SK-N-SH (cell line): ENCODE data around the gene KRTAP2-1. TPM values are rescaled to one million over a fixed set of nuclear protein-coding genes. Genes with fewer than 3 reads are reported as not detected.

Experiments
- CTCF ChIA-PET: fragments of 300-600, 350-600 bp; formaldehyde crosslinking; extraction: SDS; loops from one replicate; lab custom pipeline; 2021; lab: Yijun Ruan, JAX
- POLR2A ChIA-PET: fragments of 350-600 bp; sonication (Branson Sonifier 250); formaldehyde crosslinking; extraction: SDS; loops from one replicate; lab custom pipeline; 2020; ENCODE audit warnings: antibody characterized with exemption, inconsistent platforms; lab: Yijun Ruan, JAX
- DNase-seq: peaks from one replicate; pipeline ENCODE4 v3.0.0; 2012
- H2AFZ ChIP-seq: fragments of 200-600 bp; sonication (generic); 2 replicates; pipeline ENCODE4 v1.8.1; 2016; ENCODE audit warnings: antibody characterized with exemption, mild to moderate bottlenecking, low read depth
- H3F3A ChIP-seq: fragments of 200-600 bp; sonication (generic); replicated peaks from 2 replicates; pipeline ENCODE3; 2016; ENCODE audit warnings: antibody characterized with exemption, mild to moderate bottlenecking; ENCODE audit not compliant: insufficient read depth
- H3K27ac ChIP-seq, 2 experiments: fragments of 200-500 bp in 1 of 2; fragments of 200-600 bp in 1 of 2; sonication (Bioruptor generic) in 1 of 2; sonication (generic), shearing (Covaris generic) in 1 of 2; 2 replicates each; pipeline versions ENCODE4 v1.5.1 to v1.6.1; 2014 to 2016; ENCODE audit warnings: low read depth in 2 of 2, inconsistent platforms in 1 of 2, low read length in 1 of 2, mild to moderate bottlenecking in 1 of 2, mixed read lengths in 1 of 2
- H3K27me3 ChIP-seq: fragments of 200-600 bp; sonication (generic), shearing (Covaris generic); 2 replicates; pipeline ENCODE4 v1.6.1; 2016; ENCODE audit warnings: mixed run types; ENCODE audit not compliant: insufficient read depth
- H3K36me3 ChIP-seq, 2 experiments: fragments of 200-500 bp in 1 of 2; fragments of 200-600 bp in 1 of 2; sonication (Bioruptor generic) in 1 of 2; sonication (generic) in 1 of 2; replicated peaks in 1 of 2; 2 replicates each; pipeline versions ENCODE3 to v1.5.1; 2014 to 2016; ENCODE audit warnings: low read length in 1 of 2, mild to moderate bottlenecking in 1 of 2; ENCODE audit not compliant: insufficient read depth in 2 of 2, control insufficient read depth in 1 of 2
- H3K4me1 ChIP-seq, 2 experiments: fragments of 200-500 bp in 1 of 2; fragments of 200-600 bp in 1 of 2; sonication (Bioruptor generic) in 1 of 2; sonication (generic), shearing (Covaris generic) in 1 of 2; 2 replicates each; pipeline versions ENCODE4 v1.5.1 to v1.6.1; 2014 to 2016; ENCODE audit warnings: low read depth in 1 of 2, low read length in 1 of 2, mixed run types in 1 of 2; ENCODE audit not compliant: insufficient read depth in 2 of 2, control insufficient read depth in 1 of 2
- H3K4me2 ChIP-seq: fragments of 200-600 bp; sonication (generic), shearing (Covaris generic); 2 replicates; pipeline ENCODE4 v1.6.1; 2017; ENCODE audit warnings: mixed run types
- H3K4me3 ChIP-seq, 2 experiments: fragments of 200-500 bp in 1 of 2; fragments of 200-600 bp in 1 of 2; sonication (Bioruptor generic) in 1 of 2; sonication (generic), shearing (Covaris generic) in 1 of 2; 2 replicates each; pipeline versions ENCODE4 v1.5.1 to v1.8.1; 2014 to 2016; ENCODE audit warnings: low read depth in 2 of 2, inconsistent platforms in 1 of 2, low read length in 1 of 2, mild to moderate bottlenecking in 1 of 2, mixed read lengths in 1 of 2, moderate library complexity in 1 of 2
- H3K79me2 ChIP-seq: fragments of 200-600 bp; sonication (generic); 2 replicates; pipeline ENCODE4 v1.8.1; 2017; ENCODE audit warnings: mild to moderate bottlenecking; ENCODE audit not compliant: insufficient read depth
- H3K9ac ChIP-seq: fragments of 200-600 bp; sonication (generic); 2 replicates; pipeline ENCODE4 v1.6.1; 2017; ENCODE audit warnings: mixed run types
- H3K9me2 ChIP-seq: fragments of 200-600 bp; sonication (generic); 2 replicates; pipeline ENCODE4 v1.6.1; 2017; ENCODE audit warnings: mixed run types
- H3K9me3 ChIP-seq: fragments of 200-600 bp; sonication (generic); 2 replicates; pipeline ENCODE4 v1.6.1; 2017; ENCODE audit warnings: mixed run types, mild to moderate bottlenecking, moderate library complexity
- H4K20me1 ChIP-seq: fragments of 200-600 bp; sonication (generic); 2 replicates; pipeline ENCODE4 v1.6.1; 2017; ENCODE audit warnings: mild to moderate bottlenecking, mixed run types; ENCODE audit not compliant: insufficient read depth
- ELF1 ChIP-seq: IDR thresholded peaks from 2 replicates; pipeline ENCODE4 v1.4.0; 2012
- FOXM1 ChIP-seq: IDR thresholded peaks from 2 replicates; pipeline ENCODE4 v1.4.0; 2012; ENCODE audit warnings: low read depth, mild to moderate bottlenecking
- GABPA ChIP-seq: IDR thresholded peaks from 2 replicates; pipeline ENCODE4 v1.4.0; 2012; ENCODE audit warnings: low read depth, mild to moderate bottlenecking
- MEF2A ChIP-seq: IDR thresholded peaks from 2 replicates; pipeline ENCODE4 v1.4.0; 2012; ENCODE audit warnings: low read depth, borderline replicate concordance
- MXI1 ChIP-seq: IDR thresholded peaks from 2 replicates; pipeline ENCODE4 v1.6.1; 2012; ENCODE audit warnings: mild to moderate bottlenecking, low read depth, low read length, improper control_type of control experiment
- NRF1 ChIP-seq: IDR thresholded peaks from 2 replicates; pipeline ENCODE4 v1.6.1; 2012; ENCODE audit warnings: low read depth, mild to moderate bottlenecking, low read length
- POLR2AphosphoS5 ChIP-seq: IDR thresholded peaks from 2 replicates; pipeline ENCODE4 v1.6.1; 2012; ENCODE audit warnings: low read depth, low read length
- RCOR1 ChIP-seq: fragments of 150-350 bp; IDR thresholded peaks from 2 replicates; pipeline ENCODE4 v1.6.1; 2017; ENCODE audit warnings: antibody characterized with exemption, low read length
- RXRA ChIP-seq: IDR thresholded peaks from 2 replicates; pipeline ENCODE4 v1.4.0; 2012; ENCODE audit warnings: low read depth, mild to moderate bottlenecking, borderline replicate concordance
- SIN3A ChIP-seq: IDR thresholded peaks from 2 replicates; pipeline ENCODE4 v1.6.1; 2012; ENCODE audit warnings: low read depth, mild to moderate bottlenecking, low read length, moderate library complexity, borderline replicate concordance
- TAF1 ChIP-seq: IDR thresholded peaks from 2 replicates; pipeline ENCODE4 v1.6.1; 2012; ENCODE audit warnings: low read depth, mild to moderate bottlenecking, low read length, moderate library complexity, borderline replicate concordance
- TCF12 ChIP-seq: IDR thresholded peaks from 2 replicates; pipeline ENCODE4 v1.4.0; 2012
- TEAD4 ChIP-seq: IDR thresholded peaks from 2 replicates; pipeline ENCODE4 v1.4.0; 2012; ENCODE audit warnings: mild to moderate bottlenecking, borderline replicate concordance; ENCODE audit not compliant: insufficient read depth
- YY1 ChIP-seq: IDR thresholded peaks from 2 replicates; pipeline ENCODE4 v1.4.0; 2012; ENCODE audit warnings: low read depth, mild to moderate bottlenecking
- WGBS: methylation state at CpG from one replicate; pipeline ENCODE4 v1.1.6; 2017; ENCODE audit warnings: low lambda C conversion rate; 5-methylcytosine and 5-hydroxymethylcytosine counted together
- polyA plus RNA-seq, 3 experiments: library from polyadenylated mRNA; depleted of rRNA; stranded (reverse); fragments of >200 nt; gene quantifications; 2 replicates each; pipeline ENCODE4 v1.2.3, GENCODE V29; 2012
- TF ChIP-seq, protein P1 (sequence below): IDR thresholded peaks from 2 replicates; pipeline ENCODE4; 2012
- TF ChIP-seq, protein P2 (sequence below): IDR thresholded peaks from 2 replicates; pipeline ENCODE4 v1.4.0; 2012; ENCODE audit warnings: low read depth, borderline replicate concordance
- TF ChIP-seq, protein P3 (sequence below): IDR thresholded peaks from 2 replicates; pipeline ENCODE4 v1.4.0; 2012; ENCODE audit warnings: low read depth, borderline replicate concordance
- TF ChIP-seq, protein P4 (sequence below): fragments of 150-350 bp; IDR thresholded peaks from 2 replicates; pipeline ENCODE4 v1.6.1; 2017; ENCODE audit warnings: antibody characterized with exemption, low read length, low read depth, borderline replicate concordance
- TF ChIP-seq, protein P5 (sequence below): IDR thresholded peaks from 2 replicates; pipeline ENCODE4 v1.6.1; 2012; ENCODE audit warnings: mild to moderate bottlenecking, low read depth, low read length, moderate library complexity

The KRTAP2-1 gene
- polyA plus RNA-seq, 1 of the 3 experiments (the other 2 are of a cell fraction), result not detected

DNA sequence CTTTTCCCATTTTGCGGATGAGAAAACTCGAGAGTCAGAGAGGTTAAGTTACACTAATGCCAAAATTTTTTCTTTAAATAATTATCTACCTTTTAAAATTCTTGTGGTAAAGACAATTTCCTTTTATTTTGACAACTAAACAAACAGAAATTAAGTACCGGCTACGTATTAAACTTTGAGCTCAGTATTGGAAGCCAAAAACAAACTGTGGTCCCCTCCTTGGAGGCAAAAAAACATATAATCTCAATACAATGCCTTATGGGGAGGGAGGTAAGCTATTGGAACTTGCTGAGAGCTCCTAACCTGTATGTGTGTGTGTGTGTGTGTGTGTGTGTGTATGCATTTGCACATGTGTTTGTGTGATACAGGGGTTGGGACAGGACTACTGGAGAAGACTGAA lies 16.3 kb upstream of the KRTAP2-1 start:
- no peak overlapping the region for H3K9ac ChIP-seq
- H3K9me3 ChIP-seq, result no peaks in the 10 kb centered on the region
- H3K36me3 ChIP-seq, result no peaks in the 10 kb centered on the region
- H3K27me3 ChIP-seq, result no peaks in the 10 kb centered on the region
- H3K4me1 ChIP-seq, result peaks cover 0 to 22% of the 10 kb centered on the region in 2 experiments; a peak in 2 of 4 replicates
- H3K4me2 ChIP-seq, result no peak overlapping the region
- peaks cover 28% of the 10 kb centered on the region for H3F3A ChIP-seq
- ChIA-PET POLR2A (no interaction called here), CTCF (interaction anchor here (1.5 kb wide), 1 partner anchor 392 kb away, joined by 3 read pairs; no protein-coding TSS in a partner anchor)
- H3K79me2 ChIP-seq, result no peaks in the 10 kb centered on the region
- no peaks in the 10 kb centered on the region for H4K20me1 ChIP-seq
- H2AFZ ChIP-seq, result no peak overlapping the region
- 68% methylated on average over 4 of the region's 4 CpGs for WGBS
- no peak for DNase-seq
- no peaks in the 10 kb centered on the region for H3K9me2 ChIP-seq
- TF ChIP-seq, protein P1, sequence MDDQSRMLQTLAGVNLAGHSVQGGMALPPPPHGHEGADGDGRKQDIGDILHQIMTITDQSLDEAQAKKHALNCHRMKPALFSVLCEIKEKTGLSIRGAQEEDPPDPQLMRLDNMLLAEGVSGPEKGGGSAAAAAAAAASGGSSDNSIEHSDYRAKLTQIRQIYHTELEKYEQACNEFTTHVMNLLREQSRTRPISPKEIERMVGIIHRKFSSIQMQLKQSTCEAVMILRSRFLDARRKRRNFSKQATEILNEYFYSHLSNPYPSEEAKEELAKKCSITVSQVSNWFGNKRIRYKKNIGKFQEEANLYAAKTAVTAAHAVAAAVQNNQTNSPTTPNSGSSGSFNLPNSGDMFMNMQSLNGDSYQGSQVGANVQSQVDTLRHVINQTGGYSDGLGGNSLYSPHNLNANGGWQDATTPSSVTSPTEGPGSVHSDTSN, result no peak
- TF ChIP-seq, protein P2, sequence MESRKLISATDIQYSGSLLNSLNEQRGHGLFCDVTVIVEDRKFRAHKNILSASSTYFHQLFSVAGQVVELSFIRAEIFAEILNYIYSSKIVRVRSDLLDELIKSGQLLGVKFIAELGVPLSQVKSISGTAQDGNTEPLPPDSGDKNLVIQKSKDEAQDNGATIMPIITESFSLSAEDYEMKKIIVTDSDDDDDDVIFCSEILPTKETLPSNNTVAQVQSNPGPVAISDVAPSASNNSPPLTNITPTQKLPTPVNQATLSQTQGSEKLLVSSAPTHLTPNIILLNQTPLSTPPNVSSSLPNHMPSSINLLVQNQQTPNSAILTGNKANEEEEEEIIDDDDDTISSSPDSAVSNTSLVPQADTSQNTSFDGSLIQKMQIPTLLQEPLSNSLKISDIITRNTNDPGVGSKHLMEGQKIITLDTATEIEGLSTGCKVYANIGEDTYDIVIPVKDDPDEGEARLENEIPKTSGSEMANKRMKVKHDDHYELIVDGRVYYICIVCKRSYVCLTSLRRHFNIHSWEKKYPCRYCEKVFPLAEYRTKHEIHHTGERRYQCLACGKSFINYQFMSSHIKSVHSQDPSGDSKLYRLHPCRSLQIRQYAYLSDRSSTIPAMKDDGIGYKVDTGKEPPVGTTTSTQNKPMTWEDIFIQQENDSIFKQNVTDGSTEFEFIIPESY, result no peak
- TF ChIP-seq MEF2A (no peak), TEAD4 (no peak), ELF1 (no peak), SIN3A (no peak), MXI1 (no peak), TAF1 (no peak), TCF12 (no peak), YY1 (no peak), NRF1 (no peak)
- TF ChIP-seq, protein P3, sequence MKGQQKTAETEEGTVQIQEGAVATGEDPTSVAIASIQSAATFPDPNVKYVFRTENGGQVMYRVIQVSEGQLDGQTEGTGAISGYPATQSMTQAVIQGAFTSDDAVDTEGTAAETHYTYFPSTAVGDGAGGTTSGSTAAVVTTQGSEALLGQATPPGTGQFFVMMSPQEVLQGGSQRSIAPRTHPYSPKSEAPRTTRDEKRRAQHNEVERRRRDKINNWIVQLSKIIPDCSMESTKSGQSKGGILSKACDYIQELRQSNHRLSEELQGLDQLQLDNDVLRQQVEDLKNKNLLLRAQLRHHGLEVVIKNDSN, result no peak
- H3K27ac ChIP-seq, result no peak overlapping the region
- H3K4me3 ChIP-seq, result no peak overlapping the region

DNA sequence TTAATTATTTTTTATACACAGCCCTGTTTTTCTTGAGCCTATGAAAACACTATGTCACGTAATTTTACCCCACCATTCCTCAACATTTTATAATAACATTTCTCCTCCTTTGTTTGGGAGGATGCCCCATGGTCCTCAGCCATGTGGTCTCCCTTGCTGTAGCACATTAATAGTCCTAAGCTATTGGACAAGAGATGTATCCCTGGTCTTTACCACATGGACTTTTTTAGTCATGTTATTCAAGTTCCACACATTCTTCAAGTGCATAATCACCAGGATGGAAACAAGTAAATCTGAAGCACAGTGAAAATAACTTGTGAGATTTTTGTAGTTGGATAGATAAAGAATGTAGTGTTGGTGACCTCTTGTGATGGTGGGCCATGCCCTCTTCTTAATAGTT lies 14.8 kb upstream of the KRTAP2-1 start:
- Histone ChIP-seq H3K27me3 (no peaks in the 10 kb centered on the region), H3K9me3 (no peaks in the 10 kb centered on the region), H3K9ac (no peak overlapping the region), H3K4me3 (no peak overlapping the region), H3K27ac (peak overlapping the region; percentile 60 to 62; a peak in 3 of 4 replicates), H3K36me3 (no peaks in the 10 kb centered on the region), H3K9me2 (no peaks in the 10 kb centered on the region), H2AFZ (no peak overlapping the region), H3K4me2 (no peak overlapping the region), H3K4me1 (peaks cover 0 to 22% of the 10 kb centered on the region in 2 experiments; a peak in 2 of 4 replicates), H3K79me2 (no peaks in the 10 kb centered on the region), H3F3A (peaks cover 30% of the 10 kb centered on the region), H4K20me1 (no peaks in the 10 kb centered on the region)
- no peak for DNase-seq
- 50% methylated on average over 1 of the region's 1 CpG for WGBS
- ChIA-PET POLR2A (no interaction called here), CTCF (no interaction called here)
- TF ChIP-seq, protein P4, sequence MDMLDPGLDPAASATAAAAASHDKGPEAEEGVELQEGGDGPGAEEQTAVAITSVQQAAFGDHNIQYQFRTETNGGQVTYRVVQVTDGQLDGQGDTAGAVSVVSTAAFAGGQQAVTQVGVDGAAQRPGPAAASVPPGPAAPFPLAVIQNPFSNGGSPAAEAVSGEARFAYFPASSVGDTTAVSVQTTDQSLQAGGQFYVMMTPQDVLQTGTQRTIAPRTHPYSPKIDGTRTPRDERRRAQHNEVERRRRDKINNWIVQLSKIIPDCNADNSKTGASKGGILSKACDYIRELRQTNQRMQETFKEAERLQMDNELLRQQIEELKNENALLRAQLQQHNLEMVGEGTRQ, result no peak
- no peak for TF ChIP-seq YY1
- TF ChIP-seq RCOR1, result no peak
- TF ChIP-seq RXRA, result no peak
- no peak for TF ChIP-seq FOXM1
- TF ChIP-seq, protein P5, sequence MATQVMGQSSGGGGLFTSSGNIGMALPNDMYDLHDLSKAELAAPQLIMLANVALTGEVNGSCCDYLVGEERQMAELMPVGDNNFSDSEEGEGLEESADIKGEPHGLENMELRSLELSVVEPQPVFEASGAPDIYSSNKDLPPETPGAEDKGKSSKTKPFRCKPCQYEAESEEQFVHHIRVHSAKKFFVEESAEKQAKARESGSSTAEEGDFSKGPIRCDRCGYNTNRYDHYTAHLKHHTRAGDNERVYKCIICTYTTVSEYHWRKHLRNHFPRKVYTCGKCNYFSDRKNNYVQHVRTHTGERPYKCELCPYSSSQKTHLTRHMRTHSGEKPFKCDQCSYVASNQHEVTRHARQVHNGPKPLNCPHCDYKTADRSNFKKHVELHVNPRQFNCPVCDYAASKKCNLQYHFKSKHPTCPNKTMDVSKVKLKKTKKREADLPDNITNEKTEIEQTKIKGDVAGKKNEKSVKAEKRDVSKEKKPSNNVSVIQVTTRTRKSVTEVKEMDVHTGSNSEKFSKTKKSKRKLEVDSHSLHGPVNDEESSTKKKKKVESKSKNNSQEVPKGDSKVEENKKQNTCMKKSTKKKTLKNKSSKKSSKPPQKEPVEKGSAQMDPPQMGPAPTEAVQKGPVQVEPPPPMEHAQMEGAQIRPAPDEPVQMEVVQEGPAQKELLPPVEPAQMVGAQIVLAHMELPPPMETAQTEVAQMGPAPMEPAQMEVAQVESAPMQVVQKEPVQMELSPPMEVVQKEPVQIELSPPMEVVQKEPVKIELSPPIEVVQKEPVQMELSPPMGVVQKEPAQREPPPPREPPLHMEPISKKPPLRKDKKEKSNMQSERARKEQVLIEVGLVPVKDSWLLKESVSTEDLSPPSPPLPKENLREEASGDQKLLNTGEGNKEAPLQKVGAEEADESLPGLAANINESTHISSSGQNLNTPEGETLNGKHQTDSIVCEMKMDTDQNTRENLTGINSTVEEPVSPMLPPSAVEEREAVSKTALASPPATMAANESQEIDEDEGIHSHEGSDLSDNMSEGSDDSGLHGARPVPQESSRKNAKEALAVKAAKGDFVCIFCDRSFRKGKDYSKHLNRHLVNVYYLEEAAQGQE, result no peak
- TF ChIP-seq, protein P1, result no peak
- no peak for TF ChIP-seq MXI1
- TF ChIP-seq GABPA, result no peak
- no peak for TF ChIP-seq NRF1
- TF ChIP-seq TEAD4, result 0 out of 2 replicates have a peak, but pooled peaks have one; percentile 47
- TF ChIP-seq POLR2AphosphoS5, result no peak
